ENCODE data around the gene COA1.

COA1 gene

DNA sequence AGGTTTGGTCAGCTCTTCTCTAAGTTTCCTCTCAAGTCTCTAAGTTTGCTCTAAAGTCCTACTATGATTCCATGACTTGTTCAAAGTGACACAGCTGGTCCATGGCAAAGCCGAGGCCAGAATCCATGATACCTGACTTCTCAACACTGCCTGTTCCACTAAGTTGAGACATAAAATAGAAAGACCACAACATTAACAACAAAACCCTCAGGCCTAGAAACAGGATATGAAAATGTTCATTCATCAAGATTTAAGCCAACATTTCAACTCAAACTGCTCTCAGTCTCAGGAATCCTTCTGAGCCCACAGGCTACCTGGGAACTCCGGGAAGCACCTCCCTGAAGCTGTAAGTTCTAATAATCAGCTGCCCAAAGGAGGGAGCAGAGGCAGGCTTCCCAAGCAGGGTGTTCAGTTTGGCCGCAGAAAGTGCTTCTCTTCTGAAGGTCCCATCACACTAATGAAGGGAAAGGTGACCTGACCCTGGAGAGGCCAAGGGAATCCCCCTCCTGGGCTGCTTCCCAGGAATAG lies 83.6 kb downstream of the COA1 start:
- Histone ChIP-seq H2BK12ac (ENCODE audit: low read length in 2 of 2) (peak overlapping the region; percentile 57 to 94), H3K4me3 (ENCODE audit: insufficient read depth in 1 of 2, low read depth in 1 of 2, low read length in 2 of 2) (no peak overlapping the region), H3K27ac (ENCODE audit: low read length, poor library complexity, severe bottlenecking) (peak overlapping the region; percentile 96), H4K91ac (ENCODE audit: low read length) (peak overlapping the region; percentile 9), H2AFZ (ENCODE audit: low read depth, low read length) (no peak overlapping the region), H3K9ac (ENCODE audit: low read length) (peak overlapping the region; percentile 77), H3K14ac (ENCODE audit: low read length in 2 of 2) (peak overlapping the region in 1 of 2 experiments; percentile 68), H2BK5ac (ENCODE audit: low read depth, low read length, poor library complexity, severe bottlenecking) (no peak overlapping the region), H2AK5ac (ENCODE audit: low read length, severe bottlenecking) (peak overlapping the region; percentile 83), H2BK120ac (ENCODE audit: low read depth, low read length) (peak overlapping the region; percentile 21), H3K9me3 (ENCODE audit: control insufficient read depth, low read length) (no peaks in the 10 kb centered on the region), H3K79me1 (replicated peaks; ENCODE audit: low read length, poor library complexity, severe bottlenecking) (peaks cover 19% of the 10 kb centered on the region), H3K4me2 (ENCODE audit: low read length, poor library complexity, severe bottlenecking) (no peak overlapping the region), H4K8ac (ENCODE audit: low read length) (peak overlapping the region; percentile 20), H3K27me3 (ENCODE audit: control insufficient read depth in 1 of 2, insufficient read depth in 1 of 2, low read length in 2 of 2) (no peaks in the 10 kb centered on the region), H3K18ac (ENCODE audit: low read depth in 1 of 2, low read length in 2 of 2) (peak overlapping the region; percentile 73 to 90), H3K36me3 (ENCODE audit: control insufficient read depth in 1 of 2, insufficient read depth in 2 of 2, low read depth in 1 of 2, low read length in 2 of 2) (peaks cover 21 to 31% of the 10 kb centered on the region in 2 experiments), H2BK15ac (ENCODE audit: low read depth, poor library complexity, severe bottlenecking) (peak overlapping the region; percentile 52), H3K4me1 (ENCODE audit: control insufficient read depth, insufficient read depth, low read depth, low read length) (peaks cover 26% of the 10 kb centered on the region), H3K23ac (ENCODE audit: low read length in 2 of 2) (peak overlapping the region in 1 of 2 experiments; percentile 28), H3K4ac (ENCODE audit: low read depth in 1 of 2, low read length in 2 of 2) (peak overlapping the region; percentile 18 to 97)
- DNase-seq: peak; percentile 37
- WGBS: 98% methylated on average over 3 of the region's 3 CpGs

DNA sequence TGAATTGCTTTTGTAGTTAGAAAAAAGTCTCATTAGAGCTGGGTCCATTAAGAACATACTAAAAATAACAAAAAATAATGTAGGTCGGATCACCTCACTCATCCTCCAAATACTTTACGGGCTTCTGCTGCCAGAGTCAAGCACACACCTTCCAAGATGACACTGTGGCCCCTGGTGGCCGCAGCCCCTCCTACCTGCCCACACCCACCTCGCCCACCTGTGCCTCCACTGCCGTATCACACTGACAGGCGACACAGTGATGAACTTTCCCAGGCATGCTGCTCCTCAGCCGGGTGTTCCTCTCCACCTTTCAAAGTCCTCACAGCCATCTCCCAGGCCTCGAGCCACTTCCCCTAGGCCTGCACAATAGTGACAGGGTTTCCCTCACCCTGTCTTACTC lies 85.5 kb downstream of the COA1 start:
- WGBS: 86% methylated on average over 8 of the region's 8 CpGs
- Histone ChIP-seq H2BK120ac (ENCODE audit: low read depth, low read length) (no peak overlapping the region), H2BK12ac (ENCODE audit: low read length in 2 of 2) (peak overlapping the region in 1 of 2 experiments; percentile 0), H2AK5ac (ENCODE audit: low read length, severe bottlenecking) (no peak overlapping the region), H3K9ac (ENCODE audit: low read length) (no peak overlapping the region), H3K14ac (ENCODE audit: low read length in 2 of 2) (no peak overlapping the region), H3K9me3 (ENCODE audit: control insufficient read depth, low read length) (no peaks in the 10 kb centered on the region), H3K18ac (ENCODE audit: low read depth in 1 of 2, low read length in 2 of 2) (no peak overlapping the region), H2AFZ (ENCODE audit: low read depth, low read length) (no peak overlapping the region), H4K91ac (ENCODE audit: low read length) (peak overlapping the region; percentile 67), H3K4me2 (ENCODE audit: low read length, poor library complexity, severe bottlenecking) (no peak overlapping the region), H2BK5ac (ENCODE audit: low read depth, low read length, poor library complexity, severe bottlenecking) (no peak overlapping the region), H3K27me3 (ENCODE audit: control insufficient read depth in 1 of 2, insufficient read depth in 1 of 2, low read length in 2 of 2) (no peaks in the 10 kb centered on the region), H3K27ac (ENCODE audit: low read length, poor library complexity, severe bottlenecking) (no peak overlapping the region), H3K4me3 (ENCODE audit: insufficient read depth in 1 of 2, low read depth in 1 of 2, low read length in 2 of 2) (no peak overlapping the region), H3K36me3 (ENCODE audit: control insufficient read depth in 1 of 2, insufficient read depth in 2 of 2, low read depth in 1 of 2, low read length in 2 of 2) (peaks cover 30 to 42% of the 10 kb centered on the region in 2 experiments), H4K8ac (ENCODE audit: low read length) (peak overlapping the region; percentile 21), H2BK15ac (ENCODE audit: low read depth, poor library complexity, severe bottlenecking) (peak overlapping the region; percentile 23), H3K4ac (ENCODE audit: low read depth in 1 of 2, low read length in 2 of 2) (no peak overlapping the region), H3K79me1 (replicated peaks; ENCODE audit: low read length, poor library complexity, severe bottlenecking) (peaks cover 25% of the 10 kb centered on the region), H3K23ac (ENCODE audit: low read length in 2 of 2) (no peak overlapping the region), H3K4me1 (ENCODE audit: control insufficient read depth, insufficient read depth, low read depth, low read length) (peaks cover 24% of the 10 kb centered on the region)
- no peak for DNase-seq

DNA sequence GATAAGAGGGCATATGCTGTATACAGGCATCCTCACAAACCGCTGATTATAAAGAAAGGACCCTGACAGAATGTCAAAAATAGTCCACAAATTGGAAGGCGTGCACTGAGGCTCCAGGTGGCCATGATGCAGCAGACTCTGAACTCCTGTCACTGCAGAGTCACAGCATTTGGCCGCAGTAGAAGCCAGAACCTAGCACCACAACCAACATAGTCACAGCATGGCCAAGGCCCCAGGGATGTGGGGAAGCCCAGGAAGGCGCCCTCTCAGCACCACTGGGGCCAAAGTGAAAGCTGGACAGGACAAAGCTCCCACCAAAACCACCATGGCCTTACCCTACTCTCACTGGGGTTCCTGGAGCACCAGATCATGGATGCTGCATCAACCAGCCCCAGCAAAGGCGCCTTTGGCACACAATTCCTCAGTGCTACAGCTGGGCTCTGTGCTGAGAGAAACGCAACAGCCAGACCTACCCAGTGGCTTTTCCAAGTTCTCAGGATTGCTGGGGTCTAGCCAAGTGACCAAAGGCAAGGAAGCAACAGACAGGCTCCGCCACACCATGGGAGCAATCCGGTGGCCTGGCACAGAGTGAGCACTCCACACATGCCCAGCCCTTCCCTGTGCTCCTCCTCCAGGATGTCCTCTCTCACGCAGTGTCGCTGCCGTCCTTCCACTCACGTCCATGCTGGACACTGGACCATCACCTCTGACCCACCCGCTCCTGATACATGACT lies 86.3 kb downstream of the COA1 start:
- peak overlapping the region; percentile 10 for H4K8ac ChIP-seq (ENCODE audit: low read length)
- DNase-seq: no peak
- no peak overlapping the region for H3K27ac ChIP-seq (ENCODE audit: low read length, poor library complexity, severe bottlenecking)
- peaks cover 30 to 46% of the 10 kb centered on the region in 2 experiments for H3K36me3 ChIP-seq (ENCODE audit: control insufficient read depth in 1 of 2, insufficient read depth in 2 of 2, low read depth in 1 of 2, low read length in 2 of 2)
- H2AFZ ChIP-seq (ENCODE audit: low read depth, low read length): no peak overlapping the region
- peak overlapping the region; percentile 86 for H4K91ac ChIP-seq (ENCODE audit: low read length)
- no peak overlapping the region for H3K4me2 ChIP-seq (ENCODE audit: low read length, poor library complexity, severe bottlenecking)
- H3K4me1 ChIP-seq (ENCODE audit: control insufficient read depth, insufficient read depth, low read depth, low read length): peaks cover 21% of the 10 kb centered on the region
- no peak overlapping the region for H3K23ac ChIP-seq (ENCODE audit: low read length in 2 of 2)
- H3K18ac ChIP-seq (ENCODE audit: low read depth in 1 of 2, low read length in 2 of 2): no peak overlapping the region
- no peak overlapping the region for H3K14ac ChIP-seq (ENCODE audit: low read length in 2 of 2)
- peak overlapping the region in 1 of 2 experiments; percentile 15 for H3K4ac ChIP-seq (ENCODE audit: low read depth in 1 of 2, low read length in 2 of 2)
- no peak overlapping the region for H2AK5ac ChIP-seq (ENCODE audit: low read length, severe bottlenecking)
- no peak overlapping the region for H3K9ac ChIP-seq (ENCODE audit: low read length)
- peak overlapping the region in 1 of 2 experiments; percentile 38 for H2BK12ac ChIP-seq (ENCODE audit: low read length in 2 of 2)
- no peak overlapping the region for H3K4me3 ChIP-seq (ENCODE audit: insufficient read depth in 1 of 2, low read depth in 1 of 2, low read length in 2 of 2)
- WGBS: 97% methylated on average over 13 of the region's 13 CpGs
- no peak overlapping the region for H2BK120ac ChIP-seq (ENCODE audit: low read depth, low read length)
- H3K9me3 ChIP-seq (ENCODE audit: control insufficient read depth, low read length): no peaks in the 10 kb centered on the region
- H2BK15ac ChIP-seq (ENCODE audit: low read depth, poor library complexity, severe bottlenecking): no peak overlapping the region
- no peaks in the 10 kb centered on the region for H3K27me3 ChIP-seq (ENCODE audit: control insufficient read depth in 1 of 2, insufficient read depth in 1 of 2, low read length in 2 of 2)
- no peak overlapping the region for H2BK5ac ChIP-seq (ENCODE audit: low read depth, low read length, poor library complexity, severe bottlenecking)
- H3K79me1 ChIP-seq (replicated peaks; ENCODE audit: low read length, poor library complexity, severe bottlenecking): peaks cover 25% of the 10 kb centered on the region

DNA sequence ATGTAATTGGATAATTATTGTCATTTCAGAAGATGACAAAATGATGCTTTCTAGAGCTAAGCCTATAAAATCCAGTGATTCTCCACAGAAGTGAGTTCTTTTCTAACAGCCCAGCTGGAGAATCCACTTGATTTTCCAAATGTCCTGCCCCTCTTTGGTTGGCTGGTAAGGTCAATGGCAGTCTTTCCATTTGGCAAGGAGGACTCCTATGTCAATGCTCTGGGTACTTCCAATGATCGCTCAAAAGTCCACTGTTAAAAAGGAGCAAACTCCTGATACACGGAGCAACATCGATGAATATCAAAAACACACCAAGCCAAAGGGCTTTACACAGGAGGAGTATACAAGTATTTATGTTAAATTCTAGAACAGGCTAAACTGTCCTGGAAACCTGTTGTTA lies 88.6 kb downstream of the COA1 start:
- Histone ChIP-seq H3K9ac (ENCODE audit: low read length) (peak overlapping the region; percentile 67), H2BK12ac (ENCODE audit: low read length in 2 of 2) (no peak overlapping the region), H3K27ac (ENCODE audit: low read length, poor library complexity, severe bottlenecking) (no peak overlapping the region), H4K8ac (ENCODE audit: low read length) (no peak overlapping the region), H3K79me1 (replicated peaks; ENCODE audit: low read length, poor library complexity, severe bottlenecking) (peaks cover 24% of the 10 kb centered on the region), H3K4me2 (ENCODE audit: low read length, poor library complexity, severe bottlenecking) (no peak overlapping the region), H3K4me1 (ENCODE audit: control insufficient read depth, insufficient read depth, low read depth, low read length) (peaks cover 4% of the 10 kb centered on the region), H3K4ac (ENCODE audit: low read depth in 1 of 2, low read length in 2 of 2) (no peak overlapping the region), H3K23ac (ENCODE audit: low read length in 2 of 2) (no peak overlapping the region), H2AFZ (ENCODE audit: low read depth, low read length) (no peak overlapping the region), H2BK120ac (ENCODE audit: low read depth, low read length) (no peak overlapping the region), H2BK15ac (ENCODE audit: low read depth, poor library complexity, severe bottlenecking) (no peak overlapping the region), H2BK5ac (ENCODE audit: low read depth, low read length, poor library complexity, severe bottlenecking) (no peak overlapping the region), H3K18ac (ENCODE audit: low read depth in 1 of 2, low read length in 2 of 2) (no peak overlapping the region), H3K14ac (ENCODE audit: low read length in 2 of 2) (no peak overlapping the region), H3K4me3 (ENCODE audit: insufficient read depth in 1 of 2, low read depth in 1 of 2, low read length in 2 of 2) (no peak overlapping the region), H4K91ac (ENCODE audit: low read length) (no peak overlapping the region), H3K36me3 (ENCODE audit: control insufficient read depth in 1 of 2, insufficient read depth in 2 of 2, low read depth in 1 of 2, low read length in 2 of 2) (peaks cover 34 to 70% of the 10 kb centered on the region in 2 experiments), H3K9me3 (ENCODE audit: control insufficient read depth, low read length) (no peaks in the 10 kb centered on the region), H2AK5ac (ENCODE audit: low read length, severe bottlenecking) (no peak overlapping the region), H3K27me3 (ENCODE audit: control insufficient read depth in 1 of 2, insufficient read depth in 1 of 2, low read length in 2 of 2) (no peaks in the 10 kb centered on the region)
- 86% methylated on average over 1 of the region's 3 CpGs for WGBS
- DNase-seq: no peak

All from mesenchymal stem cell (in vitro differentiated cells and primary cell).